Stomach (tissue), 4 donors: ENCODE data around the gene SAMD14.

ENCODE experiments used
- POLR2A ChIP-seq, 4 donors: fragments of 450-650 bp; IDR thresholded peaks; one replicate each; pipeline ENCODE4 v1.6.1; 2016; ENCODE audit warnings: antibody characterized with exemption in 4 of 4, control low read depth in 2 of 4, mild to moderate bottlenecking in 1 of 4, moderate library complexity in 1 of 4
- POLR2AphosphoS5 ChIP-seq, 3 donors: sonication (generic); formaldehyde crosslinking; IDR thresholded peaks; one replicate each; pipeline ENCODE4 v1.6.1; 2016; ENCODE audit warnings: antibody characterized with exemption in 3 of 3
- TF ChIP-seq, protein P1 (sequence below), 7 experiments: fragments of 450-650 bp in 4 of 7; fragments of 200-600 bp in 3 of 7; sonication (generic) in 3 of 7; IDR thresholded peaks; one replicate each; pipeline ENCODE4 v1.5.1; 2016 to 2019; ENCODE audit warnings: antibody characterized with exemption in 7 of 7, control low read depth in 2 of 7, mild to moderate bottlenecking in 1 of 7

DNA sequence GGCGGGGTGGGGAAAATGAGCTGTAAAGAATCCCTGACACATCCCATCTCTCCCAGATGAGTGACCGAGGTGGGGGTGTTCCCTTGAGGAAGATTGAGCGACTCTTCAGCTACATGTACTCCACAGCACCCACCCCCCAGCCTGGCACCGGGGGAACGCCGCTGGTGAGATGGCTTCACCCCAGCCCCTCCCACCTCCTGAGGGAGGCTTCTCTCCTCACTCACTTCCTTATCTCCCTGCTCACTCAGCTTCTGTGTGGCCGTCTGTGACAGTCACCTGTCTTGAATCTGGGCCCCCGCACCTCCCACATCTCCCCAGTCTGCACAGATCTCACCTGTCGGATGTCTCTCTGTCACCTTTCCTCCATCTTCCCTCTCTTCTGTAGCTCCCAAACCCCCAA lies 21.4 kb downstream of the SAMD14 start:
- TF ChIP-seq POLR2A (IDR thresholded peaks at IDR 0.05) (no peak), POLR2AphosphoS5 (IDR thresholded peaks at IDR 0.05) (no peak)
- TF ChIP-seq, protein P1, sequence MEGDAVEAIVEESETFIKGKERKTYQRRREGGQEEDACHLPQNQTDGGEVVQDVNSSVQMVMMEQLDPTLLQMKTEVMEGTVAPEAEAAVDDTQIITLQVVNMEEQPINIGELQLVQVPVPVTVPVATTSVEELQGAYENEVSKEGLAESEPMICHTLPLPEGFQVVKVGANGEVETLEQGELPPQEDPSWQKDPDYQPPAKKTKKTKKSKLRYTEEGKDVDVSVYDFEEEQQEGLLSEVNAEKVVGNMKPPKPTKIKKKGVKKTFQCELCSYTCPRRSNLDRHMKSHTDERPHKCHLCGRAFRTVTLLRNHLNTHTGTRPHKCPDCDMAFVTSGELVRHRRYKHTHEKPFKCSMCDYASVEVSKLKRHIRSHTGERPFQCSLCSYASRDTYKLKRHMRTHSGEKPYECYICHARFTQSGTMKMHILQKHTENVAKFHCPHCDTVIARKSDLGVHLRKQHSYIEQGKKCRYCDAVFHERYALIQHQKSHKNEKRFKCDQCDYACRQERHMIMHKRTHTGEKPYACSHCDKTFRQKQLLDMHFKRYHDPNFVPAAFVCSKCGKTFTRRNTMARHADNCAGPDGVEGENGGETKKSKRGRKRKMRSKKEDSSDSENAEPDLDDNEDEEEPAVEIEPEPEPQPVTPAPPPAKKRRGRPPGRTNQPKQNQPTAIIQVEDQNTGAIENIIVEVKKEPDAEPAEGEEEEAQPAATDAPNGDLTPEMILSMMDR (IDR thresholded peaks at IDR 0.05), result no peak
